Stimulated activated CD4-positive, alpha-beta T cell treated with anti-CD3 and anti-CD28 coated beads, Interleukin-4, amount 100 ng/mL, for 24 hours (primary cell): Measurements from ENCODE around the gene TBX18.

Experiments used
- DNase-seq: peaks from one replicate; pipeline ENCODE4 v3.0.0-alpha.2; 2020

TBX18 gene

GRCh38 chr6:84764332-84765049, at the start of gene TBX18:
TSS of gene TBX18 (minus strand) at chr6:84764598. CDS start at chr6:84764181, 417 bp downstream.
- no peak for DNase-seq

GRCh38 chr6:84811351-84811750, 47.0 kb upstream of the TBX18 start:
- DNase-seq, result no peak

GRCh38 chr6:84809455-84809854, 45.1 kb upstream of the TBX18 start:
- no peak for DNase-seq

GRCh38 chr6:84808491-84809061, 44.2 kb upstream of the TBX18 start:
- DNase-seq, result no peak

GRCh38 chr6:84805145-84805544, 40.7 kb upstream of the TBX18 start:
- DNase-seq, result no peak

- DNase-seq, result no peak
Measured at GRCh38 chr6:84804720-84805119, 40.3 kb upstream of the TBX18 start.

- DNase-seq, result no peak
Measured at GRCh38 chr6:84801250-84801649, 36.9 kb upstream of the TBX18 start.

GRCh38 chr6:84798257-84798656, 33.9 kb upstream of the TBX18 start:
- no peak for DNase-seq

- no peak for DNase-seq
Measured at GRCh38 chr6:84796343-84796742, 31.9 kb upstream of the TBX18 start.

GRCh38 chr6:84791927-84792326, 27.5 kb upstream of the TBX18 start:
- no peak for DNase-seq

- no peak for DNase-seq
Measured at GRCh38 chr6:84791233-84791632, 26.8 kb upstream of the TBX18 start.

- no peak for DNase-seq
Measured at GRCh38 chr6:84789170-84789569, 24.8 kb upstream of the TBX18 start.

GRCh38 chr6:84788689-84789088, 24.3 kb upstream of the TBX18 start:
- DNase-seq, result no peak

GRCh38 chr6:84785671-84786070, 21.3 kb upstream of the TBX18 start:
- DNase-seq, result no peak

GRCh38 chr6:84779917-84780316, 15.5 kb upstream of the TBX18 start:
- DNase-seq, result no peak

GRCh38 chr6:84779380-84779779, 15.0 kb upstream of the TBX18 start:
- DNase-seq, result no peak

- no peak for DNase-seq
Measured at GRCh38 chr6:84777888-84778287, 13.5 kb upstream of the TBX18 start.

- DNase-seq, result no peak
Measured at GRCh38 chr6:84776392-84776791, 12.0 kb upstream of the TBX18 start.

GRCh38 chr6:84775751-84776150, 11.4 kb upstream of the TBX18 start:
- DNase-seq, result no peak

- DNase-seq, result no peak
Measured at GRCh38 chr6:84774985-84775284, 10.5 kb upstream of the TBX18 start.

- DNase-seq, result no peak
Measured at GRCh38 chr6:84774157-84774984, 10.0 kb upstream of the TBX18 start.

- DNase-seq, result no peak
Measured at GRCh38 chr6:84773431-84774156, 9.2 kb upstream of the TBX18 start.

GRCh38 chr6:84773133-84773430, 8.7 kb upstream of the TBX18 start:
- DNase-seq, result no peak
